GM12864 (cell line): ENCODE results near the gene KLC4.

Source experiments
- DNase-seq: peaks from one replicate; pipeline ENCODE4 v3.0.0-alpha.2; 2011; ENCODE audit warnings: low read depth
- H3K4me3 ChIP-seq: 2 replicates; pipeline ENCODE4 v1.5.1; 2011; ENCODE audit warnings: mild to moderate bottlenecking, low read depth, low read length, control low read depth
- CTCF ChIP-seq: IDR thresholded peaks from 2 replicates; pipeline ENCODE4 v1.5.1; 2011; ENCODE audit warnings: low read depth, mild to moderate bottlenecking, moderate library complexity, low read length, control low read depth, inconsistent platforms; ENCODE audit errors: missing control alignments

KLC4 gene

GRCh38 chr6:43089467-43089866 lies 30.0 kb downstream of the KLC4 start:
- no peak for TF ChIP-seq CTCF
- DNase-seq: no peak

GRCh38 chr6:43089874-43090558 lies 30.6 kb downstream of the KLC4 start:
- no peak for TF ChIP-seq CTCF
- H3K4me3 ChIP-seq: no peak overlapping the region
- DNase-seq: no peak

More at GRCh38 chr6:43089467-43089866, 30.0 kb downstream of the KLC4 start:
- no peak overlapping the region for H3K4me3 ChIP-seq

- TF ChIP-seq CTCF: no peak
- DNase-seq: no peak
- no peak overlapping the region for H3K4me3 ChIP-seq
These were observed 31.1 kb downstream of the KLC4 start for GRCh38 chr6:43090559-43090956.

GRCh38 chr6:43091020-43091419 lies 31.6 kb downstream of the KLC4 start:
- H3K4me3 ChIP-seq: no peak overlapping the region
- TF ChIP-seq CTCF: no peak
- DNase-seq: no peak

GRCh38 chr6:43091436-43091991 lies 32.1 kb downstream of the KLC4 start:
- TF ChIP-seq CTCF: no peak
- no peak overlapping the region for H3K4me3 ChIP-seq
- no peak for DNase-seq

- no peak for TF ChIP-seq CTCF
- no peak overlapping the region for H3K4me3 ChIP-seq
- no peak for DNase-seq
These were observed 33.2 kb downstream of the KLC4 start for GRCh38 chr6:43092635-43093034.
